Calu3 (cell line): Measurements from ENCODE around the gene DSCAML1. TPM values are rescaled to one million over a fixed set of nuclear protein-coding genes. Genes with fewer than 3 reads are reported as not detected.

ENCODE experiments used
- BruUV-seq: library from RNA; stranded (reverse); fragments of 400-500 nt; replicated peaks from 2 replicates; lab custom pipeline; 2021; lab: Mats Ljungman, UMichigan
- CTCF ChIA-PET: fragments of 300-600 bp; sonication (Branson Sonifier 250); formaldehyde crosslinking; loops from one replicate; lab custom pipeline; 2022; ENCODE audit warnings: antibody characterized with exemption; lab: Charles Lee
- DNase-seq: peaks from one replicate; pipeline ENCODE4 v3.0.0; 2022
- H3K27ac Mint-ChIP-seq: one replicate; pipeline ENCODE4 v1.8.0; 2022; ENCODE audit warnings: mixed read lengths; ENCODE audit not compliant: unreplicated experiment
- H3K27me3 Mint-ChIP-seq: one replicate; pipeline ENCODE4 v1.8.0; 2022; ENCODE audit warnings: mixed read lengths; ENCODE audit not compliant: unreplicated experiment
- H3K36me3 Mint-ChIP-seq: one replicate; pipeline ENCODE4 v1.8.0; 2022; ENCODE audit warnings: mild to moderate bottlenecking, moderate library complexity, mixed read lengths; ENCODE audit not compliant: insufficient read depth, unreplicated experiment
- H3K4me1 Mint-ChIP-seq: one replicate; pipeline ENCODE4 v1.8.0; 2022; ENCODE audit warnings: mild to moderate bottlenecking, low read depth, mixed read lengths; ENCODE audit not compliant: unreplicated experiment
- H3K4me3 Mint-ChIP-seq: one replicate; pipeline ENCODE4 v1.8.0; 2022; ENCODE audit warnings: mild to moderate bottlenecking, low read depth, moderate library complexity, mixed read lengths; ENCODE audit not compliant: unreplicated experiment
- H3K9me3 Mint-ChIP-seq: one replicate; pipeline ENCODE4 v1.8.0; 2022; ENCODE audit warnings: low read depth, mixed read lengths; ENCODE audit not compliant: unreplicated experiment
- intact Hi-C: fragments of 100-400 bp; cut with micrococcal nuclease; formaldehyde crosslinking; loops from one replicate; pipeline ENCODE4 v1.10.0; 2022; ENCODE audit not compliant: unreplicated experiment
- total RNA-seq: library from RNA; stranded (reverse); gene quantifications from 2 replicates; pipeline ENCODE4 v1.2.3, GENCODE V29; 2022
- TF ChIP-seq, protein P1 (sequence below): fragments of 200-600 bp; IDR thresholded peaks from one replicate; pipeline ENCODE4 v1.8.0; 2022; ENCODE audit warnings: antibody characterized with exemption; ENCODE audit not compliant: unreplicated experiment

Gene DSCAML1
- total RNA-seq, 1 experiment from 2014 or later, result 0.07 TPM

GRCh38 chr11:117705866-117706265, 91.2 kb downstream of the DSCAML1 start:
- no TSS peak for BruUV-seq
- no peaks in the 10 kb centered on the region for H3K36me3 Mint-ChIP-seq
- CTCF ChIA-PET, result no interaction called here

GRCh38 chr11:117704395-117705100, 92.5 kb downstream of the DSCAML1 start:
- no peak for DNase-seq
- Mint-ChIP-seq H3K4me3 (no peak overlapping the region), H3K27me3 (peaks cover 46% of the 10 kb centered on the region)

More at GRCh38 chr11:117705866-117706265, 91.2 kb downstream of the DSCAML1 start:
- intact Hi-C loops, result no loop called here
- no peak overlapping the region for H3K27ac Mint-ChIP-seq
- no peaks in the 10 kb centered on the region for H3K9me3 Mint-ChIP-seq
- TF ChIP-seq, protein P1, sequence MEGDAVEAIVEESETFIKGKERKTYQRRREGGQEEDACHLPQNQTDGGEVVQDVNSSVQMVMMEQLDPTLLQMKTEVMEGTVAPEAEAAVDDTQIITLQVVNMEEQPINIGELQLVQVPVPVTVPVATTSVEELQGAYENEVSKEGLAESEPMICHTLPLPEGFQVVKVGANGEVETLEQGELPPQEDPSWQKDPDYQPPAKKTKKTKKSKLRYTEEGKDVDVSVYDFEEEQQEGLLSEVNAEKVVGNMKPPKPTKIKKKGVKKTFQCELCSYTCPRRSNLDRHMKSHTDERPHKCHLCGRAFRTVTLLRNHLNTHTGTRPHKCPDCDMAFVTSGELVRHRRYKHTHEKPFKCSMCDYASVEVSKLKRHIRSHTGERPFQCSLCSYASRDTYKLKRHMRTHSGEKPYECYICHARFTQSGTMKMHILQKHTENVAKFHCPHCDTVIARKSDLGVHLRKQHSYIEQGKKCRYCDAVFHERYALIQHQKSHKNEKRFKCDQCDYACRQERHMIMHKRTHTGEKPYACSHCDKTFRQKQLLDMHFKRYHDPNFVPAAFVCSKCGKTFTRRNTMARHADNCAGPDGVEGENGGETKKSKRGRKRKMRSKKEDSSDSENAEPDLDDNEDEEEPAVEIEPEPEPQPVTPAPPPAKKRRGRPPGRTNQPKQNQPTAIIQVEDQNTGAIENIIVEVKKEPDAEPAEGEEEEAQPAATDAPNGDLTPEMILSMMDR, result no peak
- H3K4me1 Mint-ChIP-seq, result no peaks in the 10 kb centered on the region
- H3K4me3 Mint-ChIP-seq, result no peak overlapping the region
- DNase-seq, result no peak
- peaks cover 46% of the 10 kb centered on the region for H3K27me3 Mint-ChIP-seq

DNA sequence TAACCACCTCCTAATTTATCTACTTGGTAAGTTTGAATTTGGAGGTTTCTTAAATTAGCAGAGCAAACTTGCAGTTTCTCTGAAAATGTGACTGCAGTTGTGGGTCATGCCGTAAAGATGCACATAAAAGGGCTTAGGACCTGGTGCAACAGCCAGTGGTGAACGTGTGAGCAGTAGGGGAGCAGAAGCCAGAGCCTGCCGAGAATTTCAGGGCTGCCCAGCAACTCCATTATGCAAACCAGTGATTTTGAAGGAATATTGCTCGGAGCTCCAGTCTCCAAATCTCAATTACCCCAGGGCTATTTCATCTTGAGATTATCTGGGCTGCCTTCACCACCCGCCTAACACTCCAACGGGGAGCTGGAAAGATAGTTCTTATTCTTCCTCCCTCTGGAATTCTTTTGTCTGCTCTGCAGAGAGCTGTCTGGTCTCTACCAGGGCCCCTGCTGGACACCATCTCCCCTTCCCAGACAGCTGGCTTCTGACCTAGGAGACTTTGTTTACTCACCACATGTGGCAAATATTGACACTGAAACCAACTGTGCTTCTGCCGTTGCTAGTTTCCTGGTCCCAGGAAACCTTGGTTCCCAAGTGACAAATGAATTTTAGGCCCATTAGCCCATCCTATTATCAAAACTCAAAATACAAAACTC, 93.9 kb downstream of the DSCAML1 start:
- Mint-ChIP-seq H3K4me1 (no peaks in the 10 kb centered on the region), H3K36me3 (no peaks in the 10 kb centered on the region), H3K4me3 (no peak overlapping the region), H3K9me3 (no peaks in the 10 kb centered on the region), H3K27me3 (peaks cover 37% of the 10 kb centered on the region), H3K27ac (no peak overlapping the region)
- BruUV-seq, result no TSS peak
- intact Hi-C loops, result no loop called here
- CTCF ChIA-PET, result no interaction called here
- DNase-seq, result no peak
- TF ChIP-seq, protein P1, result no peak

More at GRCh38 chr11:117704395-117705100, 92.5 kb downstream of the DSCAML1 start:
- no TSS peak for BruUV-seq
- Mint-ChIP-seq H3K4me1 (no peaks in the 10 kb centered on the region), H3K9me3 (no peaks in the 10 kb centered on the region), H3K36me3 (no peaks in the 10 kb centered on the region), H3K27ac (no peak overlapping the region)
- CTCF ChIA-PET, result no interaction called here
- TF ChIP-seq, protein P1, result no peak
- intact Hi-C loops, result no loop called here

- no peaks in the 10 kb centered on the region for H3K36me3 Mint-ChIP-seq
- intact Hi-C loops, result no loop called here
- peaks cover 31% of the 10 kb centered on the region for H3K27me3 Mint-ChIP-seq
- H3K4me3 Mint-ChIP-seq, result no peak overlapping the region
- no TSS peak for BruUV-seq
- no peaks in the 10 kb centered on the region for H3K9me3 Mint-ChIP-seq
- no peak for DNase-seq
- TF ChIP-seq, protein P1, result no peak
- H3K27ac Mint-ChIP-seq, result no peak overlapping the region
- no peaks in the 10 kb centered on the region for H3K4me1 Mint-ChIP-seq
- CTCF ChIA-PET, result no interaction called here
Observed at GRCh38 chr11:117701781-117702180, 95.2 kb downstream of the DSCAML1 start.
